H1 (cell line): ENCODE results near the gene VWA3B. TPM values are rescaled to one million over a fixed set of nuclear protein-coding genes. Genes with fewer than 3 reads are reported as not detected.

Source experiments
- CTCF ChIA-PET: fragments of 300-600 bp; sonication (Branson Sonifier 250); formaldehyde crosslinking; loops from one replicate; lab custom pipeline; 2021; ENCODE audit not compliant: partially characterized antibody; lab: Charles Lee
- POLR2A ChIA-PET: fragments of 300-600 bp; sonication (Branson Sonifier 250); formaldehyde crosslinking; loops from one replicate; lab custom pipeline; 2021; ENCODE audit warnings: inconsistent platforms; ENCODE audit not compliant: partially characterized antibody; lab: Charles Lee
- DNase-seq, 2 experiments: peaks; one replicate each; pipeline versions ENCODE4 v3.0.0 to v3.0.0-alpha.2; 2010 to 2022; ENCODE audit warnings: low spot score in 2 of 2, low read depth in 1 of 2, mixed read lengths in 1 of 2
- FAIRE-seq: peaks from 2 replicates; lab custom pipeline; 2011; peaks lifted over from hg19 to GRCh38; lab: Jason Lieb, UNC
- H2AFZ ChIP-seq: 2 replicates; pipeline ENCODE4 v1.8.1; 2012; ENCODE audit warnings: low read length, inconsistent platforms
- H2AK5ac ChIP-seq: 2 replicates; pipeline ENCODE4 v1.6.1; 2013; ENCODE audit warnings: low read depth, low read length
- H2BK120ac ChIP-seq: replicated peaks from 2 replicates; pipeline ENCODE3; 2013; ENCODE audit warnings: low read depth, low read length, inconsistent platforms
- H2BK12ac ChIP-seq: 2 replicates; pipeline ENCODE4 v1.6.1; 2013; ENCODE audit warnings: low read depth, low read length
- H2BK15ac ChIP-seq: 2 replicates; pipeline ENCODE4 v1.6.1; 2013; ENCODE audit warnings: low read length
- H2BK20ac ChIP-seq: 2 replicates; pipeline ENCODE4 v1.6.1; 2013; ENCODE audit warnings: low read length
- H2BK5ac ChIP-seq: 2 replicates; pipeline ENCODE4 v1.6.1; 2013; ENCODE audit warnings: low read depth, low read length
- H3K14ac ChIP-seq: 2 replicates; pipeline ENCODE4 v1.6.1; 2013; ENCODE audit warnings: inconsistent platforms; ENCODE audit not compliant: insufficient read length
- H3K18ac ChIP-seq: 2 replicates; pipeline ENCODE4 v1.6.1; 2013; ENCODE audit warnings: low read length; ENCODE audit errors: extremely low read depth
- H3K23ac ChIP-seq: 2 replicates; pipeline ENCODE4 v1.6.1; 2013; ENCODE audit warnings: inconsistent platforms; ENCODE audit not compliant: insufficient read length
- H3K23me2 ChIP-seq: 2 replicates; pipeline ENCODE4 v1.6.1; 2013; ENCODE audit warnings: low read depth, low read length
- H3K27ac ChIP-seq: 2 replicates; pipeline ENCODE4 v1.6.1; 2011; ENCODE audit warnings: low read depth, low read length, inconsistent platforms
- H3K27me3 ChIP-seq, 4 experiments: replicated peaks in 1 of 4; 1 replicate in 1 of 4; 2 replicates in 3 of 4; pipeline versions ENCODE4 v1.6.1 to v1.8.1; 2011 to 2013; ENCODE audit warnings: low read length in 3 of 4, mild to moderate bottlenecking in 3 of 4, inconsistent platforms in 2 of 4, mixed read lengths in 2 of 4, moderate library complexity in 1 of 4; ENCODE audit not compliant: control insufficient read depth in 3 of 4, insufficient read depth in 3 of 4; ENCODE audit errors: extremely low read depth in 1 of 4
- H3K36me3 ChIP-seq, 4 experiments: 2 replicates each; pipeline versions ENCODE4 v1.6.1 to v1.8.1; 2011 to 2013; ENCODE audit warnings: mild to moderate bottlenecking in 4 of 4, low read length in 3 of 4, moderate library complexity in 2 of 4, control low read depth in 1 of 4, inconsistent platforms in 1 of 4; ENCODE audit not compliant: insufficient read depth in 4 of 4, control insufficient read depth in 2 of 4
- H3K4ac ChIP-seq: replicated peaks from 2 replicates; pipeline ENCODE3; 2013; ENCODE audit warnings: low read length, low read depth, mixed read lengths, inconsistent platforms; ENCODE audit not compliant: insufficient read length
- H3K4me1 ChIP-seq, 4 experiments: replicated peaks in 1 of 4; 1 replicate in 1 of 4; 2 replicates in 3 of 4; pipeline versions ENCODE4 v1.6.1 to v1.8.1; 2011 to 2013; ENCODE audit warnings: low read length in 3 of 4, inconsistent platforms in 2 of 4, mixed read lengths in 1 of 4; ENCODE audit not compliant: insufficient read depth in 4 of 4, control insufficient read depth in 3 of 4
- H3K4me2 ChIP-seq, 2 experiments: 2 replicates each; pipeline versions ENCODE4 v1.6.1 to v1.8.1; 2011 to 2013; ENCODE audit warnings: low read depth in 2 of 2, low read length in 2 of 2, control low read depth in 1 of 2, inconsistent platforms in 1 of 2, mild to moderate bottlenecking in 1 of 2; ENCODE audit not compliant: insufficient read depth in 1 of 2
- H3K4me3 ChIP-seq, 4 experiments: fragments of 200-600, 300-600 bp in 1 of 4; sonication (generic), shearing (Covaris generic), sonication (Bioruptor Twin) in 1 of 4; 2 replicates each; pipeline versions ENCODE4 v1.5.1 to v1.8.1; 2011 to 2016; ENCODE audit warnings: low read length in 4 of 4, low read depth in 3 of 4, control low read depth in 2 of 4, inconsistent platforms in 2 of 4, mild to moderate bottlenecking in 2 of 4, mixed read lengths in 1 of 4, moderate library complexity in 1 of 4; ENCODE audit not compliant: insufficient read depth in 2 of 4; ENCODE audit errors: extremely low read depth in 1 of 4
- H3K56ac ChIP-seq: replicated peaks from 2 replicates; pipeline ENCODE3; 2013; ENCODE audit warnings: low read depth, mild to moderate bottlenecking, mixed read lengths, low read length, inconsistent platforms; ENCODE audit not compliant: insufficient read length
- H3K79me1 ChIP-seq: 2 replicates; pipeline ENCODE4 v1.6.1; 2013; ENCODE audit warnings: low read depth, low read length, control low read depth
- H3K79me2 ChIP-seq, 2 experiments: 2 replicates each; pipeline versions ENCODE4 v1.6.1 to v1.8.1; 2012 to 2013; ENCODE audit warnings: low read length in 2 of 2, mild to moderate bottlenecking in 2 of 2, inconsistent platforms in 1 of 2; ENCODE audit not compliant: insufficient read depth in 2 of 2, control insufficient read depth in 1 of 2
- H3K9ac ChIP-seq, 4 experiments: replicated peaks in 1 of 4; 1 replicate in 1 of 4; 2 replicates in 3 of 4; pipeline versions ENCODE4 v1.6.1 to v1.8.1; 2011 to 2013; ENCODE audit warnings: low read depth in 3 of 4, low read length in 3 of 4, control low read depth in 2 of 4, mild to moderate bottlenecking in 2 of 4, moderate library complexity in 2 of 4, inconsistent platforms in 1 of 4; ENCODE audit errors: extremely low read depth in 1 of 4
- H3K9me3 ChIP-seq, 2 experiments: 2 replicates each; pipeline versions ENCODE4 v1.6.1 to v1.8.1; 2012 to 2013; ENCODE audit warnings: mild to moderate bottlenecking in 2 of 2, moderate library complexity in 2 of 2, control low read depth in 1 of 2, inconsistent platforms in 1 of 2, low read depth in 1 of 2, low read length in 1 of 2, mixed read lengths in 1 of 2; ENCODE audit not compliant: insufficient read depth in 2 of 2
- H4K20me1 ChIP-seq, 2 experiments: replicated peaks in 1 of 2; 2 replicates each; pipeline versions ENCODE3 to v1.8.1; 2011 to 2013; ENCODE audit warnings: inconsistent platforms in 2 of 2, low read length in 2 of 2, mild to moderate bottlenecking in 1 of 2; ENCODE audit not compliant: insufficient read depth in 2 of 2, control insufficient read depth in 1 of 2
- H4K5ac ChIP-seq: 2 replicates; pipeline ENCODE4 v1.6.1; 2013; ENCODE audit warnings: low read length, low read depth, mixed read lengths, inconsistent platforms; ENCODE audit not compliant: insufficient read length
- H4K8ac ChIP-seq: 2 replicates; pipeline ENCODE4 v1.8.0; 2013; ENCODE audit warnings: mild to moderate bottlenecking, moderate library complexity, low read length, inconsistent platforms; ENCODE audit not compliant: insufficient read depth; ENCODE audit errors: extremely low read depth
- H4K91ac ChIP-seq: replicated peaks from 2 replicates; pipeline ENCODE3; 2013; ENCODE audit warnings: low read length, mixed read lengths, inconsistent platforms; ENCODE audit not compliant: insufficient read length
- BACH1 ChIP-seq: IDR thresholded peaks from 2 replicates; pipeline ENCODE4 v1.6.1; 2012; ENCODE audit warnings: low read length, improper control_type of control experiment
- CTCF ChIP-seq, 3 experiments: IDR thresholded peaks; 1 replicate in 2 of 3; 2 replicates in 1 of 3; pipeline versions ENCODE4 v1.5.1 to v1.6.1; 2011; ENCODE audit warnings: low read length in 3 of 3, mild to moderate bottlenecking in 3 of 3, inconsistent platforms in 2 of 3, low read depth in 1 of 3, moderate library complexity in 1 of 3; ENCODE audit not compliant: insufficient read depth in 1 of 3; ENCODE audit errors: control extremely low read depth in 1 of 3
- EZH2 ChIP-seq: fragments of 200-600 bp; sonication (generic); IDR thresholded peaks from 2 replicates; pipeline ENCODE4 v1.7.1; 2012; ENCODE audit warnings: low read depth, mild to moderate bottlenecking, moderate library complexity, low read length, inconsistent platforms; ENCODE audit not compliant: severe bottlenecking
- HDAC2 ChIP-seq, 2 experiments: fragments of 300-600 bp in 1 of 2; sonication (generic) in 1 of 2; IDR thresholded peaks; 2 replicates each; pipeline ENCODE4 v1.6.1; 2011 to 2012; ENCODE audit warnings: low read depth in 2 of 2, low read length in 2 of 2, mild to moderate bottlenecking in 2 of 2, moderate library complexity in 2 of 2, borderline replicate concordance in 1 of 2, inconsistent platforms in 1 of 2
- POLR2A ChIP-seq, 2 experiments: IDR thresholded peaks; 1 replicate in 1 of 2; 2 replicates in 1 of 2; pipeline ENCODE4 v1.6.1; 2011; ENCODE audit warnings: low read depth in 2 of 2, low read length in 2 of 2, mild to moderate bottlenecking in 2 of 2; ENCODE audit errors: control extremely low read depth in 1 of 2
- RAD21 ChIP-seq, 2 experiments: IDR thresholded peaks in 1 of 2; conservative IDR thresholded peaks in 1 of 2; 2 replicates each; pipeline ENCODE4 v1.6.1; 2011; ENCODE audit warnings: low read depth in 2 of 2, low read length in 2 of 2, improper control_type of control experiment in 1 of 2, inconsistent platforms in 1 of 2, mild to moderate bottlenecking in 1 of 2, moderate library complexity in 1 of 2
- RXRA ChIP-seq: IDR thresholded peaks from 2 replicates; pipeline ENCODE4 v1.6.1; 2011; ENCODE audit warnings: low read depth, mild to moderate bottlenecking, low read length, moderate library complexity; ENCODE audit not compliant: insufficient read depth
- SAP30 ChIP-seq: fragments of 300-600 bp; sonication (generic); IDR thresholded peaks from 2 replicates; pipeline ENCODE4 v1.7.1; 2012; ENCODE audit warnings: low read length, moderate library complexity, mild to moderate bottlenecking, inconsistent platforms; ENCODE audit not compliant: insufficient read depth, insufficient replicate concordance
- SP1 ChIP-seq: IDR thresholded peaks from 2 replicates; pipeline ENCODE4 v1.6.1; 2011; ENCODE audit warnings: low read depth, low read length
- TAF7 ChIP-seq: optimal IDR thresholded peaks from 2 replicates; pipeline ENCODE3; 2011; ENCODE audit warnings: low read depth, mild to moderate bottlenecking, inconsistent platforms, low read length, moderate library complexity, borderline replicate concordance
- WGBS, 2 experiments: shearing (Covaris generic) in 1 of 2; methylation state at CpG; one replicate each; pipeline versions ENCODE4 v1.1.6 to v1.1.7; 2013 to 2015; ENCODE audit warnings: low lambda C conversion rate in 2 of 2, mixed read lengths in 2 of 2, inconsistent platforms in 1 of 2, low coverage in 1 of 2, missing lambda C conversion rate in 1 of 2; ENCODE audit not compliant: insufficient replicate concordance in 2 of 2, insufficient coverage in 1 of 2, insufficient read length in 1 of 2; ENCODE audit errors: extremely low coverage in 1 of 2, missing lambda C conversion rate in 1 of 2; 5-methylcytosine and 5-hydroxymethylcytosine counted together
- polyA plus RNA-seq, 7 experiments: library from polyadenylated mRNA; depleted of rRNA in 3 of 7; stranded (reverse) in 5 of 7; unstranded in 2 of 7; fragments of >200 nt in 5 of 7; fragments of 200-250 nt in 2 of 7; gene quantifications; 1 replicate in 5 of 7; 2 replicates in 1 of 7; 4 replicates in 1 of 7; pipeline versions ENCODE4 v1.2.1 to v1.2.3, GENCODE V29; 2011 to 2013; ENCODE audit warnings: missing spikeins in 2 of 7, mixed read lengths in 2 of 7
- total RNA-seq: library from RNA; stranded (reverse); fragmentation: NEBNext Ultra II Directional; extraction: Animal tissue kit (Norgen Biotek cat#: 25700); gene quantifications from 2 replicates; pipeline ENCODE4 v1.2.1, GENCODE V29; 2021

Gene VWA3B
- total and polyA plus RNA-seq, 2 of the 8 experiments (the other 6 are each of a cell fraction or from before 2014, with no cell fraction given) = not detected

GRCh38 chr2:98282109-98282508, 195.1 kb downstream of the VWA3B start:
- 100% methylated on average over 1 of the region's 1 CpG; no CpG with 5 or more reads in 1 of the 2 experiments for WGBS, 2 experiments
- FAIRE-seq = no peak
- POLR2A ChIA-PET = no interaction called here
- no peak for TF ChIP-seq RXRA
- no peak for TF ChIP-seq SP1
- TF ChIP-seq BACH1 = no peak
- no peak for TF ChIP-seq CTCF (IDR thresholded peaks at IDR 0.05; ENCODE audit: control extremely low read depth in 1 of 3, insufficient read depth in 1 of 3, low read depth in 1 of 3, low read length in 3 of 3)
- TF ChIP-seq POLR2A (IDR thresholded peaks at IDR 0.05; ENCODE audit: control extremely low read depth in 1 of 2, low read depth in 2 of 2, low read length in 2 of 2) = no peak
- no peak for TF ChIP-seq RAD21 (IDR thresholded peaks at IDR 0.05 in 1 of 2, conservative IDR thresholded peaks at IDR 0.05 in 1 of 2; ENCODE audit: low read depth in 2 of 2, low read length in 2 of 2)
- no peak for TF ChIP-seq HDAC2 (IDR thresholded peaks at IDR 0.05; ENCODE audit: borderline replicate concordance in 1 of 2, low read depth in 2 of 2, low read length in 2 of 2)
- no peak for TF ChIP-seq EZH2
- TF ChIP-seq SAP30 = no peak
- TF ChIP-seq TAF7 = no peak

More at GRCh38 chr2:98282109-98282508, 195.1 kb downstream of the VWA3B start:
- Histone ChIP-seq H4K20me1 (no peaks in the 10 kb centered on the region), H3K9ac (no peak overlapping the region), H3K56ac (no peak overlapping the region), H3K14ac (no peak overlapping the region), H3K79me1 (no peaks in the 10 kb centered on the region), H3K23me2 (no peaks in the 10 kb centered on the region), H4K91ac (no peak overlapping the region), H3K4ac (no peak overlapping the region), H4K8ac (no peak overlapping the region), H2BK15ac (no peak overlapping the region), H2BK5ac (no peak overlapping the region), H2BK12ac (no peak overlapping the region), H3K79me2 (no peaks in the 10 kb centered on the region), H3K27me3 (no peaks in the 10 kb centered on the region; a peak in 1 of 7 replicates), H3K27ac (no peak overlapping the region), H3K4me3 (no peak overlapping the region), H2BK20ac (no peak overlapping the region), H4K5ac (no peak overlapping the region), H2BK120ac (no peak overlapping the region), H3K18ac (no peak overlapping the region), H3K36me3 (no peaks in the 10 kb centered on the region), H3K4me2 (no peak overlapping the region), H2AFZ (no peak overlapping the region), H3K23ac (no peak overlapping the region), H2AK5ac (no peak overlapping the region), H3K9me3 (no peaks in the 10 kb centered on the region), H3K4me1 (no peaks in the 10 kb centered on the region; a peak in 1 of 7 replicates)
- no peak for DNase-seq
- CTCF ChIA-PET = no interaction called here
